ENCODE results near the gene CCR6. TPM values are rescaled to one million over a fixed set of nuclear protein-coding genes. Genes with fewer than 3 reads are reported as not detected.

Gene CCR6
- total and polyA plus RNA-seq, 2 of the 13 experiments (the other 11 are each of a cell fraction or from before 2014, with no cell fraction given) = 4.5 to 8.7 TPM

GRCh38 chr6:167151648-167152047 is 28.8 kb downstream of the CCR6 start:
- CTCF ChIA-PET (ENCODE audit: low intra/inter-chr PET ratio, low total read pairs) = no interaction called here
- no peak for ATAC-seq
- H3K4me3 ChIP-seq (replicated peaks in 1 of 3; ENCODE audit: insufficient read depth in 1 of 3, low read depth in 2 of 3, low read length in 3 of 3) = no peak overlapping the region
- H3K27ac ChIP-seq (ENCODE audit: extremely low read length, insufficient read depth, low read length) = no peak overlapping the region
- H4K20me1 ChIP-seq (ENCODE audit: insufficient read depth, low read length) = no peaks in the 10 kb centered on the region
- POLR2A ChIA-PET = no interaction called here
- BruUV-seq (replicated peaks) = no TSS peak
- no peak overlapping the region for H3K9ac ChIP-seq (ENCODE audit: insufficient read depth, low read depth, low read length)
- peaks cover 13 to 90% of the 10 kb centered on the region in 2 experiments for H3K27me3 ChIP-seq (ENCODE audit: control insufficient read depth in 1 of 2, insufficient read depth in 2 of 2, low read length in 2 of 2)
- 44% methylated on average over 7 of the region's 7 CpGs for WGBS (ENCODE audit: low lambda C conversion rate)
- no peaks in the 10 kb centered on the region for H3K36me3 ChIP-seq (replicated peaks in 1 of 2; ENCODE audit: control insufficient read depth in 1 of 2, insufficient read depth in 2 of 2, low read length in 2 of 2)
- intact Hi-C loops (cut with micrococcal nuclease; ENCODE audit: unreplicated experiment) (no loop called here), in situ Hi-C loops (cut with HindIII; ENCODE audit: extremely low pct_ligation_motif_present, low pct_unique_long_range_greater_than_20kb) (no loop called here)
- TF ChIP-seq ZNF557 (CRISPR knock-in tag; IDR thresholded peaks at IDR 0.05) (no peak), TERF1 (CRISPR knock-in tag; IDR thresholded peaks at IDR 0.05) (no peak), ZNF549 (CRISPR knock-in tag; IDR thresholded peaks at IDR 0.05) (no peak), ZNF407 (CRISPR knock-in tag; IDR thresholded peaks at IDR 0.05; ENCODE audit: not compliant biosample characterization) (no peak)
- H2AFZ ChIP-seq (ENCODE audit: low read length) = no peak overlapping the region
- H3K79me2 ChIP-seq (ENCODE audit: insufficient read depth, low read length) = no peaks in the 10 kb centered on the region
- peaks cover 14% of the 10 kb centered on the region; the same call in 1 of the 2 replicates for H3K4me1 ChIP-seq (ENCODE audit: insufficient read depth, low read length)
- H3K9me3 ChIP-seq (ENCODE audit: low read length) = no peaks in the 10 kb centered on the region
- no peak for DNase-seq (ENCODE audit: low spot score)
- no peak for FAIRE-seq
- H3K4me2 ChIP-seq (ENCODE audit: low read depth, low read length) = no peak overlapping the region

All from HepG2 (cell line).